Osteocyte (in vitro differentiated cells): ENCODE measurements around the gene RBM38. TPM values are rescaled to one million over a fixed set of nuclear protein-coding genes. Genes with fewer than 3 reads are reported as not detected.

Source experiments
- DNase-seq: peaks from one replicate; pipeline ENCODE4 v3.0.0; 2021; ENCODE audit warnings: mixed read lengths; ENCODE audit not compliant: unreplicated experiment; ENCODE audit errors: extremely low spot score
- H3K27ac Mint-ChIP-seq: one replicate; pipeline ENCODE4 v1.8.0; 2021; ENCODE audit warnings: mild to moderate bottlenecking, mixed read lengths; ENCODE audit not compliant: unreplicated experiment
- H3K27me3 Mint-ChIP-seq: one replicate; pipeline ENCODE4 v1.8.0; 2021; ENCODE audit warnings: mixed read lengths; ENCODE audit not compliant: unreplicated experiment
- H3K36me3 Mint-ChIP-seq: one replicate; pipeline ENCODE4 v1.8.0; 2021; ENCODE audit warnings: mixed read lengths; ENCODE audit not compliant: unreplicated experiment
- H3K4me1 Mint-ChIP-seq: one replicate; pipeline ENCODE4 v1.8.0; 2021; ENCODE audit warnings: mixed read lengths; ENCODE audit not compliant: unreplicated experiment
- H3K4me3 Mint-ChIP-seq: one replicate; pipeline ENCODE4 v1.8.0; 2021; ENCODE audit warnings: mild to moderate bottlenecking, moderate library complexity, mixed read lengths; ENCODE audit not compliant: unreplicated experiment
- H3K9me3 Mint-ChIP-seq: one replicate; pipeline ENCODE4 v1.8.0; 2021; ENCODE audit warnings: mixed read lengths; ENCODE audit not compliant: unreplicated experiment
- total RNA-seq: library from RNA; stranded (reverse); gene quantifications from 2 replicates; pipeline ENCODE4 v1.2.1, GENCODE V29; 2021
- TF ChIP-seq, protein P1 (sequence below): fragments of 200-600 bp; sonication (generic); IDR thresholded peaks from 2 replicates; pipeline ENCODE4 v1.5.0; 2021; ENCODE audit warnings: antibody characterized with exemption, mild to moderate bottlenecking, moderate library complexity

The RBM38 gene
- total RNA-seq, 1 donor from 2014 or later = 18.8 TPM

DNA sequence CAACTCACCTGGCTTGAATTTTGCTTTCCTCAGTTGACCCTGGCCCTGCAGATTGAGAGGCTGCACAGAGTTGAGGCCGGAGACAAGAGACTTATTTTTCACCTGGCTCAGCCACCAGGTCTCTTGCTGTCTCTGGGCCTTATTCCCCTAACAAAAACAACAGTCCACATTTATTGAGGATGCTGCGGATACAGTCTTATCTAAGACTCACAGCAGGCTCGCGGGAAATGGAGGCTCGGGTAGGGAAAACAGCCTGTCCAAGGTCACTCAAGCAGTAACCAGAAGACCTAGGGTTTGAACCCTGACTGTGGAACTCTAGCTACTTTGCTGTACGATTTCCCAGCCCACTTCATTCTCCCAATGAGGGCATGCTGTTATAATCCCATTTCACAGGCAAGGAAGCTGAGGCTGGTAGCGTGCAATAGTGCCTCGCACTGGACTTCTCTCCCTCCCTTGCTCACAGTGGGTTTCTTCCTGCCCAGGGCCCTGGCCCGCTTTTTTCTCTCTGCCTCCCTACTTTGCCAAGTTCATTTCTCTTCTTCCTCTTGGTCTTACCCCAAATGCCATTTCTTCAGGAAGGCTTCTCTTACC lies 57.7 kb downstream of the RBM38 start:
- H3K27ac Mint-ChIP-seq = no peak overlapping the region
- TF ChIP-seq, protein P1, sequence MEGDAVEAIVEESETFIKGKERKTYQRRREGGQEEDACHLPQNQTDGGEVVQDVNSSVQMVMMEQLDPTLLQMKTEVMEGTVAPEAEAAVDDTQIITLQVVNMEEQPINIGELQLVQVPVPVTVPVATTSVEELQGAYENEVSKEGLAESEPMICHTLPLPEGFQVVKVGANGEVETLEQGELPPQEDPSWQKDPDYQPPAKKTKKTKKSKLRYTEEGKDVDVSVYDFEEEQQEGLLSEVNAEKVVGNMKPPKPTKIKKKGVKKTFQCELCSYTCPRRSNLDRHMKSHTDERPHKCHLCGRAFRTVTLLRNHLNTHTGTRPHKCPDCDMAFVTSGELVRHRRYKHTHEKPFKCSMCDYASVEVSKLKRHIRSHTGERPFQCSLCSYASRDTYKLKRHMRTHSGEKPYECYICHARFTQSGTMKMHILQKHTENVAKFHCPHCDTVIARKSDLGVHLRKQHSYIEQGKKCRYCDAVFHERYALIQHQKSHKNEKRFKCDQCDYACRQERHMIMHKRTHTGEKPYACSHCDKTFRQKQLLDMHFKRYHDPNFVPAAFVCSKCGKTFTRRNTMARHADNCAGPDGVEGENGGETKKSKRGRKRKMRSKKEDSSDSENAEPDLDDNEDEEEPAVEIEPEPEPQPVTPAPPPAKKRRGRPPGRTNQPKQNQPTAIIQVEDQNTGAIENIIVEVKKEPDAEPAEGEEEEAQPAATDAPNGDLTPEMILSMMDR = no peak
- no peak overlapping the region for H3K4me3 Mint-ChIP-seq
- no peaks in the 10 kb centered on the region for H3K36me3 Mint-ChIP-seq
- H3K4me1 Mint-ChIP-seq = no peaks in the 10 kb centered on the region
- peaks cover 44% of the 10 kb centered on the region for H3K27me3 Mint-ChIP-seq
- DNase-seq = no peak
- H3K9me3 Mint-ChIP-seq = no peaks in the 10 kb centered on the region

- H3K4me3 Mint-ChIP-seq = no peak overlapping the region
- peaks cover 48% of the 10 kb centered on the region for H3K27me3 Mint-ChIP-seq
- no peak overlapping the region for H3K27ac Mint-ChIP-seq
- TF ChIP-seq, protein P1 = no peak
- no peak for DNase-seq
- no peaks in the 10 kb centered on the region for H3K36me3 Mint-ChIP-seq
- no peaks in the 10 kb centered on the region for H3K9me3 Mint-ChIP-seq
- H3K4me1 Mint-ChIP-seq = no peaks in the 10 kb centered on the region
Observed at GRCh38 chr20:57449398-57450354, 58.5 kb downstream of the RBM38 start.

GRCh38 chr20:57450419-57450818 lies 59.2 kb downstream of the RBM38 start:
- DNase-seq = no peak
- H3K9me3 Mint-ChIP-seq = no peaks in the 10 kb centered on the region
- TF ChIP-seq, protein P1 = no peak
- H3K36me3 Mint-ChIP-seq = no peaks in the 10 kb centered on the region
- H3K4me3 Mint-ChIP-seq = no peak overlapping the region
- H3K27ac Mint-ChIP-seq = no peak overlapping the region
- H3K27me3 Mint-ChIP-seq = peaks cover 46% of the 10 kb centered on the region
- no peaks in the 10 kb centered on the region for H3K4me1 Mint-ChIP-seq

GRCh38 chr20:57450931-57451330 lies 59.7 kb downstream of the RBM38 start:
- TF ChIP-seq, protein P1 = no peak
- Mint-ChIP-seq H3K4me3 (no peak overlapping the region), H3K36me3 (no peaks in the 10 kb centered on the region), H3K9me3 (no peaks in the 10 kb centered on the region), H3K27ac (no peak overlapping the region), H3K4me1 (no peaks in the 10 kb centered on the region), H3K27me3 (peaks cover 43% of the 10 kb centered on the region)
- DNase-seq = no peak

GRCh38 chr20:57451431-57451794 lies 60.2 kb downstream of the RBM38 start:
- Mint-ChIP-seq H3K9me3 (no peaks in the 10 kb centered on the region), H3K27ac (no peak overlapping the region), H3K4me3 (no peak overlapping the region), H3K27me3 (peaks cover 41% of the 10 kb centered on the region), H3K4me1 (no peaks in the 10 kb centered on the region), H3K36me3 (no peaks in the 10 kb centered on the region)
- TF ChIP-seq, protein P1 = no peak
- DNase-seq = no peak
